Parathyroid adenoma (tissue), 2 donors: ENCODE data around the gene NAP1L5.

Experiments
- H2AFZ ChIP-seq: fragments of 300-600 bp; sonication (generic); one replicate; pipeline ENCODE4 v1.7.0; 2017; ENCODE audit warnings: antibody characterized with exemption, mild to moderate bottlenecking
- H3K27ac ChIP-seq: fragments of 300-600 bp; sonication (generic); one replicate; pipeline ENCODE4 v1.7.0; 2017
- H3K27me3 ChIP-seq: fragments of 300-600 bp; sonication (generic); one replicate; pipeline ENCODE4 v1.7.0; 2017; ENCODE audit warnings: low read length; ENCODE audit not compliant: control insufficient read depth, insufficient read depth
- H3K36me3 ChIP-seq: fragments of 300-600 bp; sonication (generic); one replicate; pipeline ENCODE4 v1.7.0; 2017; ENCODE audit warnings: low read length; ENCODE audit not compliant: control insufficient read depth, insufficient read depth
- H3K4me1 ChIP-seq: fragments of 300-600 bp; sonication (generic); one replicate; pipeline ENCODE4 v1.7.0; 2017; ENCODE audit warnings: control low read depth
- H3K4me2 ChIP-seq: fragments of 300-600 bp; sonication (generic); one replicate; pipeline ENCODE4 v1.7.0; 2017; ENCODE audit warnings: low read length
- H3K4me3 ChIP-seq: fragments of 300-600 bp; sonication (generic); one replicate; pipeline ENCODE4 v1.7.0; 2017; ENCODE audit warnings: low read depth, low read length
- H3K79me2 ChIP-seq: fragments of 300-600 bp; sonication (generic); one replicate; pipeline ENCODE4 v1.7.0; 2017; ENCODE audit warnings: control low read depth
- H3K9ac ChIP-seq: fragments of 300-600 bp; sonication (generic); one replicate; pipeline ENCODE4 v1.7.0; 2017; ENCODE audit warnings: mild to moderate bottlenecking
- H3K9me3 ChIP-seq: fragments of 300-600 bp; sonication (generic); one replicate; pipeline ENCODE4 v1.7.0; 2017; ENCODE audit warnings: low read length; ENCODE audit not compliant: control insufficient read depth
- TF ChIP-seq, protein P1 (sequence below): fragments of 300-600 bp; sonication (generic); IDR thresholded peaks from one replicate; pipeline ENCODE4 v1.7.0; 2017; ENCODE audit warnings: antibody characterized with exemption, mild to moderate bottlenecking
- donor health status: primary hyperparathyroidism.

Gene NAP1L5

GRCh38 chr4:88646528-88647280, 50.9 kb downstream of the NAP1L5 start:
- Histone ChIP-seq H3K4me1 (no peaks in the 10 kb centered on the region), H3K79me2 (no peaks in the 10 kb centered on the region), H3K27me3 (no peaks in the 10 kb centered on the region), H3K27ac (no peak overlapping the region), H3K36me3 (no peaks in the 10 kb centered on the region), H3K9ac (no peak overlapping the region), H3K9me3 (no peaks in the 10 kb centered on the region), H2AFZ (no peak overlapping the region), H3K4me2 (no peak overlapping the region), H3K4me3 (no peak overlapping the region)
- TF ChIP-seq, protein P1, sequence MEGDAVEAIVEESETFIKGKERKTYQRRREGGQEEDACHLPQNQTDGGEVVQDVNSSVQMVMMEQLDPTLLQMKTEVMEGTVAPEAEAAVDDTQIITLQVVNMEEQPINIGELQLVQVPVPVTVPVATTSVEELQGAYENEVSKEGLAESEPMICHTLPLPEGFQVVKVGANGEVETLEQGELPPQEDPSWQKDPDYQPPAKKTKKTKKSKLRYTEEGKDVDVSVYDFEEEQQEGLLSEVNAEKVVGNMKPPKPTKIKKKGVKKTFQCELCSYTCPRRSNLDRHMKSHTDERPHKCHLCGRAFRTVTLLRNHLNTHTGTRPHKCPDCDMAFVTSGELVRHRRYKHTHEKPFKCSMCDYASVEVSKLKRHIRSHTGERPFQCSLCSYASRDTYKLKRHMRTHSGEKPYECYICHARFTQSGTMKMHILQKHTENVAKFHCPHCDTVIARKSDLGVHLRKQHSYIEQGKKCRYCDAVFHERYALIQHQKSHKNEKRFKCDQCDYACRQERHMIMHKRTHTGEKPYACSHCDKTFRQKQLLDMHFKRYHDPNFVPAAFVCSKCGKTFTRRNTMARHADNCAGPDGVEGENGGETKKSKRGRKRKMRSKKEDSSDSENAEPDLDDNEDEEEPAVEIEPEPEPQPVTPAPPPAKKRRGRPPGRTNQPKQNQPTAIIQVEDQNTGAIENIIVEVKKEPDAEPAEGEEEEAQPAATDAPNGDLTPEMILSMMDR = no peak

DNA sequence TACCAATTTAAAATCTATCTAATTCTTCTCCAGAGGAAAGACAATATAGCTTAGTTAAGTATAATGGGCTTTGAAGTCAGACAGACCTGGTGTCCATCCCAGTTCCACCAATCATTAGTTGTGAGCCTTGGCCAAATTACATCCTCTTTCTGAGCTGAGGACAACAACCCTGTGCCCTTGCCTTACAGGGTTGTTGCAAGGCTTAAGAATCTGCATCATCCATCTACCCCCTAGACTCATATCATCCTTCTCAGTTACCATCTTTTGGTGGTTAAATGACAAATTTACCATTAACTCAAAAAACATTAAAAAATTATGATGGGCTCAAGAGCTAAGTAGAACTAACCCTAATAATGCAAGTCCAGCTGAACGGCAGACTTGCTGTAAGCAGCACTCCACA, 51.6 kb downstream of the NAP1L5 start:
- Histone ChIP-seq H3K4me3 (no peak overlapping the region), H3K36me3 (no peaks in the 10 kb centered on the region), H3K4me1 (no peaks in the 10 kb centered on the region), H3K27me3 (no peaks in the 10 kb centered on the region), H3K9me3 (no peaks in the 10 kb centered on the region), H3K4me2 (no peak overlapping the region), H2AFZ (no peak overlapping the region), H3K27ac (no peak overlapping the region), H3K9ac (no peak overlapping the region), H3K79me2 (no peaks in the 10 kb centered on the region)
- TF ChIP-seq, protein P1 = no peak
